Transverse colon (tissue), 4 donors: ENCODE data around the gene ELF2. TPM values are rescaled to one million over a fixed set of nuclear protein-coding genes. Genes with fewer than 3 reads are reported as not detected.

Source experiments
- DNase-seq: peaks from one replicate; pipeline ENCODE4 v3.0.0-alpha.2; 2019
- H3K27ac ChIP-seq, 4 donors: fragments of 200-600 bp; sonication (generic); 2 replicates each; pipeline ENCODE4 v1.5.1; 2016 to 2018; ENCODE audit warnings: inconsistent platforms in 4 of 4
- H3K27me3 ChIP-seq: fragments of 200-600 bp; sonication (generic); 2 replicates; pipeline ENCODE4 v1.5.1; 2017; ENCODE audit warnings: inconsistent platforms
- H3K36me3 ChIP-seq, 4 donors: fragments of 200-600 bp; sonication (generic); 2 replicates each; pipeline ENCODE4 v1.5.1; 2017 to 2019; ENCODE audit warnings: inconsistent platforms in 4 of 4
- H3K4me1 ChIP-seq, 4 donors: fragments of 200-600 bp; sonication (generic); 2 replicates each; pipeline ENCODE4 v1.5.1; 2017 to 2020; ENCODE audit warnings: inconsistent platforms in 4 of 4
- H3K4me3 ChIP-seq, 4 donors: fragments of 200-600 bp; sonication (generic); 1 replicate in 1 of 4; 2 replicates in 3 of 4; pipeline versions ENCODE4 v1.5.1 to v1.6.1; 2017 to 2019; ENCODE audit warnings: inconsistent platforms in 4 of 4
- H3K9me3 ChIP-seq, 2 donors: fragments of 200-600 bp; sonication (generic); 2 replicates each; pipeline ENCODE4 v1.5.1; 2017 to 2019; ENCODE audit warnings: inconsistent platforms in 2 of 2
- EP300 ChIP-seq: sonication (generic); formaldehyde crosslinking; IDR thresholded peaks from one replicate; pipeline ENCODE4 v1.6.1; 2017; ENCODE audit warnings: antibody characterized with exemption, low read depth
- POLR2A ChIP-seq: fragments of 450-650 bp; IDR thresholded peaks from one replicate; pipeline ENCODE4 v1.6.1; 2016; ENCODE audit warnings: antibody characterized with exemption, mild to moderate bottlenecking, moderate library complexity
- POLR2AphosphoS5 ChIP-seq, 3 donors: sonication (generic); formaldehyde crosslinking; IDR thresholded peaks; one replicate each; pipeline ENCODE4 v1.6.1; 2016; ENCODE audit warnings: antibody characterized with exemption in 3 of 3
- WGBS, 2 donors: methylation state at CpG; one replicate each; pipeline ENCODE4 v1.1.5; 2018; ENCODE audit warnings: low coverage in 1 of 2; 5-methylcytosine and 5-hydroxymethylcytosine counted together
- in situ Hi-C, 4 donors: fragments of 200-750 bp; cut with MboI; loops; one replicate each; pipeline versions ENCODE4 v1.15.0 to v1.15.1; 2017; ENCODE audit warnings: low sequenced_read_pairs in 3 of 4, low pct_ligation_motif_present in 1 of 4, low pct_unique_long_range_greater_than_20kb in 1 of 4
- intact Hi-C: fragments of 100-400 bp; cut with DNase I; formaldehyde crosslinking; loops from one replicate; pipeline ENCODE4 v1.15.1; 2023; ENCODE audit warnings: low total_unique reads
- total RNA-seq, 4 donors: library from RNA; depleted of rRNA; stranded (reverse); fragments of >200 nt; gene quantifications; one replicate each; pipeline ENCODE4 v1.1.0, GENCODE V29; 2016
- TF ChIP-seq, protein P1 (sequence below), 5 experiments: fragments of 200-600 bp in 3 of 5; fragments of 450-650 bp in 2 of 5; sonication (generic) in 3 of 5; IDR thresholded peaks; 1 replicate in 2 of 5; 2 replicates in 3 of 5; pipeline ENCODE4 v1.5.1; 2016 to 2017; ENCODE audit warnings: antibody characterized with exemption in 5 of 5, inconsistent platforms in 3 of 5, mild to moderate bottlenecking in 2 of 5, moderate library complexity in 1 of 5

Gene ELF2
- total RNA-seq, 4 donors from 2014 or later: 21.7 to 65.6 (median 41.8) TPM

- Histone ChIP-seq H3K4me1 (peaks cover 0 to 8% (median 0%) of the 10 kb centered on the region in 4 donors), H3K4me3 (no peak overlapping the region), H3K9me3 (no peaks in the 10 kb centered on the region), H3K27me3 (no peaks in the 10 kb centered on the region), H3K36me3 (no peaks in the 10 kb centered on the region), H3K27ac (no peak overlapping the region)
- intact Hi-C loops (no loop called here), in situ Hi-C loops (no loop called here)
- TF ChIP-seq EP300: no peak
- no peak for TF ChIP-seq POLR2AphosphoS5 (IDR thresholded peaks at IDR 0.05)
- no peak for TF ChIP-seq POLR2A
- TF ChIP-seq, protein P1, sequence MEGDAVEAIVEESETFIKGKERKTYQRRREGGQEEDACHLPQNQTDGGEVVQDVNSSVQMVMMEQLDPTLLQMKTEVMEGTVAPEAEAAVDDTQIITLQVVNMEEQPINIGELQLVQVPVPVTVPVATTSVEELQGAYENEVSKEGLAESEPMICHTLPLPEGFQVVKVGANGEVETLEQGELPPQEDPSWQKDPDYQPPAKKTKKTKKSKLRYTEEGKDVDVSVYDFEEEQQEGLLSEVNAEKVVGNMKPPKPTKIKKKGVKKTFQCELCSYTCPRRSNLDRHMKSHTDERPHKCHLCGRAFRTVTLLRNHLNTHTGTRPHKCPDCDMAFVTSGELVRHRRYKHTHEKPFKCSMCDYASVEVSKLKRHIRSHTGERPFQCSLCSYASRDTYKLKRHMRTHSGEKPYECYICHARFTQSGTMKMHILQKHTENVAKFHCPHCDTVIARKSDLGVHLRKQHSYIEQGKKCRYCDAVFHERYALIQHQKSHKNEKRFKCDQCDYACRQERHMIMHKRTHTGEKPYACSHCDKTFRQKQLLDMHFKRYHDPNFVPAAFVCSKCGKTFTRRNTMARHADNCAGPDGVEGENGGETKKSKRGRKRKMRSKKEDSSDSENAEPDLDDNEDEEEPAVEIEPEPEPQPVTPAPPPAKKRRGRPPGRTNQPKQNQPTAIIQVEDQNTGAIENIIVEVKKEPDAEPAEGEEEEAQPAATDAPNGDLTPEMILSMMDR (IDR thresholded peaks at IDR 0.05): no peak
- WGBS, 2 donors: 60 to 94% methylated on average over 1 to 2 of the region's 2 CpGs
- no peak for DNase-seq
These were observed 132.7 kb downstream of the ELF2 start for GRCh38 chr4:139044291-139044690.

- TF ChIP-seq POLR2AphosphoS5 (IDR thresholded peaks at IDR 0.05): peak in 1 of 3 donors; percentile 8
- TF ChIP-seq, protein P1 (IDR thresholded peaks at IDR 0.05): no peak
- 49 to 72% methylated on average over 3 to 10 of the region's 10 CpGs for WGBS, 2 donors
- Histone ChIP-seq H3K9me3 (no peaks in the 10 kb centered on the region), H3K4me1 (peaks cover 0 to 8% (median 0%) of the 10 kb centered on the region in 4 donors), H3K27ac (peak overlapping the region in 3 of 4 donors; percentile 44 to 62 (median 59)), H3K4me3 (no peak overlapping the region), H3K27me3 (no peaks in the 10 kb centered on the region), H3K36me3 (no peaks in the 10 kb centered on the region)
- intact Hi-C loops (no loop called here), in situ Hi-C loops (no loop called here)
- no peak for DNase-seq
These were observed 134.0 kb downstream of the ELF2 start for GRCh38 chr4:139042981-139043460.

GRCh38 chr4:139038874-139039443 is 138.1 kb downstream of the ELF2 start:
- WGBS, 2 donors: 77 to 80% methylated on average over 1 of the region's 1 CpG
- H3K27me3 ChIP-seq: no peaks in the 10 kb centered on the region
- no peak overlapping the region for H3K4me3 ChIP-seq
- H3K4me1 ChIP-seq: peaks cover 0 to 8% (median 0%) of the 10 kb centered on the region in 4 donors
- H3K36me3 ChIP-seq: no peaks in the 10 kb centered on the region
- intact Hi-C loops: loop anchor here (10.0 kb wide), 1 partner anchor 46 kb away; no protein-coding TSS in a partner anchor
- no peak overlapping the region for H3K27ac ChIP-seq
- TF ChIP-seq EP300: no peak
- no peak for TF ChIP-seq POLR2AphosphoS5 (IDR thresholded peaks at IDR 0.05)
- TF ChIP-seq POLR2A: no peak
- TF ChIP-seq, protein P1 (IDR thresholded peaks at IDR 0.05): no peak
- no peaks in the 10 kb centered on the region for H3K9me3 ChIP-seq
- DNase-seq: no peak
- in situ Hi-C loops: loop anchor here in 1 of 4 donors (10.0 kb wide), 1 partner anchor 256 kb away; no protein-coding TSS in a partner anchor

- no peak overlapping the region for H3K27ac ChIP-seq
- TF ChIP-seq POLR2A: no peak
- no peak for TF ChIP-seq EP300
These were observed 140.1 kb downstream of the ELF2 start for GRCh38 chr4:139036885-139037284.

More at GRCh38 chr4:139036885-139037284, 140.1 kb downstream of the ELF2 start:
- no peak for DNase-seq
- WGBS, 2 donors: 83 to 94% methylated on average over 2 of the region's 2 CpGs
- intact Hi-C loops (loop anchor here (10.0 kb wide), 1 partner anchor 48 kb away; no protein-coding TSS in a partner anchor), in situ Hi-C loops (loop anchor here in 1 of 4 donors (10.0 kb wide), 1 partner anchor 258 kb away; no protein-coding TSS in a partner anchor)
- H3K27me3 ChIP-seq: no peaks in the 10 kb centered on the region
- no peaks in the 10 kb centered on the region for H3K9me3 ChIP-seq
- no peaks in the 10 kb centered on the region for H3K36me3 ChIP-seq
- H3K4me3 ChIP-seq: no peak overlapping the region
- H3K4me1 ChIP-seq: no peaks in the 10 kb centered on the region
